Measurements from ENCODE around the gene USP12.

DNA sequence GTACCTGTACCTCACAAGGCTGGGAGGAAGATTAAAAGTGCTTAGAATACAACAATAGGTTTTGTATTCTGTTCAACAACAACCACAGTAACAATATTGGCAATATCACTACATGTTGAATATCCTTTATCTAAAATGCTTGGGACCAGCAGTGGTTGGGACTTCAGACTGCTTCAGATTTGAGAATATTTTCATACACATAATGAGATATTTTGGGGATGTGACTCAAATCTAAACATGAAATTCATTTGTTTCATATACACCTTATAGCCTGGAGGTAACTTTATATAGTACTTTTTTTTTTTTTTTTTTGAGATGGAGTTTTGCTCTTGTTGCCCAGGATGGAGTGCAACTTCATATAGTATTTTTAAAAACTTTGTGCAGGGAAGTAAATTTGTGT is 73.9 kb downstream of the USP12 start:
- TF ChIP-seq, protein P1, sequence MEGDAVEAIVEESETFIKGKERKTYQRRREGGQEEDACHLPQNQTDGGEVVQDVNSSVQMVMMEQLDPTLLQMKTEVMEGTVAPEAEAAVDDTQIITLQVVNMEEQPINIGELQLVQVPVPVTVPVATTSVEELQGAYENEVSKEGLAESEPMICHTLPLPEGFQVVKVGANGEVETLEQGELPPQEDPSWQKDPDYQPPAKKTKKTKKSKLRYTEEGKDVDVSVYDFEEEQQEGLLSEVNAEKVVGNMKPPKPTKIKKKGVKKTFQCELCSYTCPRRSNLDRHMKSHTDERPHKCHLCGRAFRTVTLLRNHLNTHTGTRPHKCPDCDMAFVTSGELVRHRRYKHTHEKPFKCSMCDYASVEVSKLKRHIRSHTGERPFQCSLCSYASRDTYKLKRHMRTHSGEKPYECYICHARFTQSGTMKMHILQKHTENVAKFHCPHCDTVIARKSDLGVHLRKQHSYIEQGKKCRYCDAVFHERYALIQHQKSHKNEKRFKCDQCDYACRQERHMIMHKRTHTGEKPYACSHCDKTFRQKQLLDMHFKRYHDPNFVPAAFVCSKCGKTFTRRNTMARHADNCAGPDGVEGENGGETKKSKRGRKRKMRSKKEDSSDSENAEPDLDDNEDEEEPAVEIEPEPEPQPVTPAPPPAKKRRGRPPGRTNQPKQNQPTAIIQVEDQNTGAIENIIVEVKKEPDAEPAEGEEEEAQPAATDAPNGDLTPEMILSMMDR (conservative IDR thresholded peaks at IDR 0.05; ENCODE audit: low read length): no peak
- TF ChIP-seq EZH2phosphoT487 (IDR thresholded peaks at IDR 0.05; ENCODE audit: borderline replicate concordance): no peak

Measured in Loucy (cell line).